Kidney (tissue), 14 donors: ENCODE data around the gene ARIH1. TPM values are rescaled to one million over a fixed set of nuclear protein-coding genes. Genes with fewer than 3 reads are reported as not detected.

Experiments used
- DNase-seq, 5 donors: peaks; one replicate each; pipeline ENCODE4 v3.0.0-alpha.2; 2013 to 2020
- FAIRE-seq: peaks from 2 replicates; lab custom pipeline; 2012; peaks lifted over from hg19 to GRCh38; lab: Jason Lieb, UNC
- H3K27ac ChIP-seq, 2 donors: one replicate each; pipeline ENCODE4 v1.7.0; 2013; ENCODE audit warnings: low read depth in 2 of 2, low read length in 2 of 2, inconsistent platforms in 1 of 2
- H3K27me3 ChIP-seq: one replicate; pipeline ENCODE4 v1.7.1; 2013; ENCODE audit warnings: low read length, inconsistent platforms; ENCODE audit not compliant: control insufficient read depth, insufficient read depth
- H3K36me3 ChIP-seq, 3 donors: one replicate each; pipeline versions ENCODE4 v1.7.0 to v1.7.1; 2013; ENCODE audit warnings: low read length in 3 of 3, control low read depth in 1 of 3, inconsistent platforms in 1 of 3; ENCODE audit not compliant: insufficient read depth in 3 of 3, control insufficient read depth in 2 of 3
- H3K4me1 ChIP-seq, 3 donors: one replicate each; pipeline versions ENCODE4 v1.7.0 to v1.7.1; 2013; ENCODE audit warnings: low read length in 3 of 3, inconsistent platforms in 1 of 3, low read depth in 1 of 3; ENCODE audit not compliant: control insufficient read depth in 2 of 3, insufficient read depth in 2 of 3
- H3K4me3 ChIP-seq, 3 donors: one replicate each; pipeline versions ENCODE4 v1.7.0 to v1.8.1; 2013; ENCODE audit warnings: low read length in 3 of 3, control low read depth in 1 of 3, inconsistent platforms in 1 of 3
- H3K9ac ChIP-seq, 3 donors: one replicate each; pipeline versions ENCODE4 v1.7.0 to v1.7.1; 2013; ENCODE audit warnings: low read length in 3 of 3, control low read depth in 1 of 3, inconsistent platforms in 1 of 3
- H3K9me3 ChIP-seq, 3 donors: one replicate each; pipeline versions ENCODE4 v1.7.0 to v1.7.1; 2013; ENCODE audit warnings: low read length in 3 of 3, control low read depth in 1 of 3, inconsistent platforms in 1 of 3; ENCODE audit not compliant: control insufficient read depth in 2 of 3, insufficient read depth in 1 of 3
- CTCF ChIP-seq: IDR thresholded peaks from 3 replicates; pipeline ENCODE4 v1.5.1; 2012; ENCODE audit warnings: mild to moderate bottlenecking, moderate library complexity, borderline replicate concordance; ENCODE audit not compliant: insufficient read depth; ENCODE audit errors: extremely low read depth
- intact Hi-C: fragments of 100-400 bp; cut with DNase I; formaldehyde crosslinking; loops from one replicate; pipeline ENCODE4 v1.11.1; 2022
- polyA plus RNA-seq: library from polyadenylated mRNA; stranded (reverse); fragments of 350-450 nt; fragmentation: Illumina TruSeq; extraction: RNeasy Lipid Tissue Mini Kit (QIAGEN cat#74804); gene quantifications from one replicate; pipeline ENCODE4 v1.2.3, GENCODE V29; 2014; ENCODE audit warnings: low read depth, low replicate concordance; ENCODE audit not compliant: insufficient read depth
- total RNA-seq: library from RNA; stranded (reverse); fragmentation: NEBNext Ultra II Directional; extraction: Animal tissue kit (Norgen Biotek cat#: 25700); gene quantifications from one replicate; pipeline ENCODE4 v1.2.1, GENCODE V29; 2021
- donor health status: control.
- donor health status: control.
- donor health status: control.
- donor health status: control.
- donor health status: control.
- donor health status: DM: yes; HTN: yes; CAD: no.
- donor health status: Normal renal cell carcinoma (clear cell type).

Gene ARIH1
- total and polyA plus RNA-seq, 2 donors from 2014 or later = 27.4 to 139 TPM

- no peak for DNase-seq
- Histone ChIP-seq H3K27me3 (no peaks in the 10 kb centered on the region), H3K9me3 (no peaks in the 10 kb centered on the region), H3K36me3 (peaks cover 0 to 3% (median 0%) of the 10 kb centered on the region in 3 donors), H3K27ac (no peak overlapping the region), H3K4me3 (no peak overlapping the region), H3K9ac (no peak overlapping the region), H3K4me1 (peaks cover 0 to 11% (median 1%) of the 10 kb centered on the region in 3 donors)
- no peak for FAIRE-seq
- TF ChIP-seq CTCF = no peak
- intact Hi-C loops = no loop called here
Observed at GRCh38 chr15:72482275-72482674, 8.1 kb downstream of the ARIH1 start.

- intact Hi-C loops = no loop called here
- FAIRE-seq = no peak
- no peaks in the 10 kb centered on the region for H3K9me3 ChIP-seq
- H3K36me3 ChIP-seq = peaks cover 0 to 3% (median 0%) of the 10 kb centered on the region in 3 donors
- peaks cover 0 to 9% (median 0%) of the 10 kb centered on the region in 3 donors for H3K4me1 ChIP-seq
- no peak for DNase-seq
- H3K4me3 ChIP-seq = no peak overlapping the region
- H3K27me3 ChIP-seq = no peaks in the 10 kb centered on the region
- H3K27ac ChIP-seq = no peak overlapping the region
- H3K9ac ChIP-seq = no peak overlapping the region
- TF ChIP-seq CTCF = no peak
Observed at GRCh38 chr15:72483279-72483678, 9.1 kb downstream of the ARIH1 start.

GRCh38 chr15:72486144-72486543 is 12.0 kb downstream of the ARIH1 start:
- no peak overlapping the region for H3K9ac ChIP-seq
- H3K9me3 ChIP-seq = no peaks in the 10 kb centered on the region
- no peaks in the 10 kb centered on the region for H3K27me3 ChIP-seq
- no peak overlapping the region for H3K4me3 ChIP-seq
- intact Hi-C loops = no loop called here
- no peak for DNase-seq
- H3K27ac ChIP-seq = no peak overlapping the region
- FAIRE-seq = no peak
- no peaks in the 10 kb centered on the region for H3K36me3 ChIP-seq
- no peak for TF ChIP-seq CTCF
- peaks cover 0 to 7% (median 0%) of the 10 kb centered on the region in 3 donors for H3K4me1 ChIP-seq

- Histone ChIP-seq H3K4me3 (no peak overlapping the region), H3K9ac (no peak overlapping the region), H3K27me3 (no peaks in the 10 kb centered on the region), H3K4me1 (peaks cover 0 to 3% (median 0%) of the 10 kb centered on the region in 3 donors), H3K9me3 (no peaks in the 10 kb centered on the region), H3K36me3 (no peaks in the 10 kb centered on the region), H3K27ac (no peak overlapping the region)
- intact Hi-C loops = no loop called here
- DNase-seq (no peak), FAIRE-seq (no peak)
- TF ChIP-seq CTCF = no peak
Observed at GRCh38 chr15:72487070-72487797, 13.1 kb downstream of the ARIH1 start.
